Activated naive CD4-positive, alpha-beta T cell treated with Interleukin-2 at 50 U/mL for 16 hours (primary cell): ENCODE results near the gene EXOC6B.

ENCODE experiments used
- DNase-seq: peaks from one replicate; pipeline ENCODE4 v3.0.0-alpha.2; 2020

The EXOC6B gene

GRCh38 chr2:72415781-72416475 lies 409.9 kb downstream of the EXOC6B start:
- no peak for DNase-seq

DNA sequence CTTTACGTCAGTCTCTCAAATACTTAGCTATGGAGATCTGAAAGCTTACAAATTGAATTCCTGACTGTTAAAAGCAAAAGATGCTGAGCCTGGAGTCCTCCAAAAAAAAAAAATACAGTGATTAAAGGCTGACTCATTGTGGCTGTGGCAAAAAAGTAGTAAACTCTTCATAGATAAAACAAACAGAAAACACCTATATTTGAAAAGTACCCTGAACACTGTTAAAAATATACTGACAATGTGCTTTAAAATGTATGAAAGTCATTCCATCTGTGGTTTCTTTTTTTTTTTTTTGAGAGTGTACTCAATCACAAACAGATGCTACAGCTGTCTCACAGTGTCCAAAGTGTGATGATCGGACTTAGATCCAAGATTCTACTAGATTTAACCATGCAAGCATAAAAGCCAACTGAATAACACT lies 410.6 kb downstream of the EXOC6B start:
- no peak for DNase-seq

DNA sequence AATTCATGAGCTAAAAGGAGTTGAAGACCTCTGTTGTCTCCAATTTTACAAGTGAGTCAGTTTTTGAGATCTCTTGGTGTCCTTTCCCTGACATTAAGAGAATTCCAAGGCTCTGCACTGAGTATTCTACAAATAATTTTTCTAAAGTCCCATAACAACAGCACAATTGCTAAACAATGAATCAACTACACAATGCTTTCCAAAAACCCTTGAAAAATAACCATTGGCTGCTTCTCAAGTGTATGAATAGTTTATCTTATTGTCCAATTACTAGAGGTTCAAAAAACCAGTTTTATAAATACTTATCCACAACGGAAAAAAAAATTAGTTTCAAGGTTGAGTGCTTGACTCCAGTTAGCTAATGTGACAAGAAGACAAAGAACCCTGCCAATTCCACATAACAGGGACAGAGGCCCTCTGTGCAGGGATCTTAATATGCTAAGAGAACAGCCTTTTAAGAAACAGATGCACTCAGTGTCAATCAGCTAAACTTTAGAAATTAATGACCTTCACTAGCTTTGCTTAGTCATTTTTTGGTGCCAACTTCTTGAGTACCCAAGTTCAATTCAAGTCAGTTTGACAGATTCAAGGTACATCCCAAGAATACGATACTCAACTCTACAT lies 411.6 kb downstream of the EXOC6B start:
- DNase-seq = no peak

DNA sequence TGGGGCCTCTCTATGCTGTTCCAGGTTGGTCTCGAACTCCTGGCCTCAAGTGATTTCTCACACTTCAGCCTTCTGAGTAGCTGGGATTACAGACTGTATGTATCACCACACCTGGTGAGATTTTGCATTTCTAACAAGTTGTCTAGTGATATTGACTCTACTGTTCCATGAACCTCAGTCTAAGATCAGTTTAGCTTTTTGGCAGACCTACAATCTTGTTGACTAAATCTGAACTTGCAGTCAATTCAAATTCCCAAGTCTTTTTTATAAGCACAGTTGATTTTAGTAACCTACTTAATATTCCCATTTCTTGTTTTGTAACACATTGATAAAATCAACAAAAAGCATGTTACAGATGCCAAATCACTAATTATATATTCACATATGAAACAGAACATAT lies 412.1 kb downstream of the EXOC6B start:
- DNase-seq = no peak

GRCh38 chr2:72412214-72412613 lies 413.6 kb downstream of the EXOC6B start:
- no peak for DNase-seq

- DNase-seq = no peak
These were observed 426.0 kb downstream of the EXOC6B start for GRCh38 chr2:72399879-72400278.

GRCh38 chr2:72395096-72395495 lies 430.7 kb downstream of the EXOC6B start:
- no peak for DNase-seq

DNA sequence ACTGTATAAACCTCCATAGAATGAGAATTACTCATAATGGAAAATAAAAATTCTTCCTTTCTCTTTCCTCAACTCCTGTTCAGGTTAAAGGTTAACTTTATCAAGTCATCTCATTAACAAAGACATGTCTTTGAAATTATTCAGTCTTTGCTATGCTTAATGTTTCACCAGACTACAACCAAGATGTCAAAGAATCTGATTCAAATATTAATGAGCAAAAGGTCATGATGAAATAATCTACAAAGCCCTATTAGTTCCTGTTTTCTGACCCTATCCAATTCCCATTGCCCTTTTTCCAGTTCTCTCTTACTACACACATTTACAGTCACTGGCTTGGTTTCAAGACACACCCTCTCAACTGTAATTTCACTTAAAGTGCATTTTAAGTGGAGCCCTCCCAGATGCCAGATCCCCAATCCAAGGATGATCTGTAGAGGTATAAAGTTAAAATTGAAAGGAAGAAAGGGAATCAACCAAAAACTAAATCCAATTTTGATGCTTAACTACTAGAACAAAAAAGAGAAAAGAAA lies 431.2 kb downstream of the EXOC6B start:
- no peak for DNase-seq

DNA sequence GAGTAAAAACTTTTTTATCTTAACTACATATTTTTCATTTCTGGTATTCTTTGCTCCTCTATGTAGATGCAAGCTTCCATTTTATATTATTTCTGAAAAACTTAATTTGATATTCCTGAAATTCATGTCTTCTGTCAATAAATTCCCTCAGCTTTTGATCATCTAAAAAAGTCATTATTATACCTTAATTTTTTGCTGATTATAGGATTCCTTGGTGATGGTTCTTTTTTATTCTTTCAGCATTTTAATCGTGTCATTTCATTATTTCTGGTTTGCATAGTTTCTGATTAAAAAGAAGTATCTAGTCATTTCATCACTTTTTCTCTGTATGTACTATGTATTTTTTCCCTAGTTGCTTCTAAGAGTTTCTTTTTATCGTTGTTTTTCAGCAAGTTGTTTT lies 436.4 kb downstream of the EXOC6B start:
- no peak for DNase-seq

- no peak for DNase-seq
These were observed 437.6 kb downstream of the EXOC6B start for GRCh38 chr2:72388263-72388662.

DNA sequence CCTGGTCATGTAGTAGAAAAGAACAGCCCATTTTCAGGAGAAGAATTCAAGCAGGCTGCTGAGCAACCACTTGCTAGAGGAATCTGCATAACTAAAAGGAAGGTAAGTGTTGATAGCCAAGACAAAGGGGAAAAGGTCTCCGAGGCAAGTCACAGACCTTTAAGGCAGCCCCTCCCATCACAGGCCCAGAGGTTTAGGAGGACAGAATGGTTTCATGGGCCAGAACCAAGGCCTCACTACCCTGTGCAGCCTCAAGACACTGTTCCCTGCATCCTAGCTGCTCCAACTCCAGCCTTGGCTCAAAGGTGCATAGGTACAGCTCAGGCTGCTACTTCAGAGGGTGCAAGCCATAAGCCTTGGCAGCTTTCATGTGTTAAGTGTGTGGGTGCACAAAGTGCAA lies 439.5 kb downstream of the EXOC6B start:
- no peak for DNase-seq

GRCh38 chr2:72378753-72379348 lies 447.0 kb downstream of the EXOC6B start:
- DNase-seq = no peak

GRCh38 chr2:72367530-72368225 lies 458.2 kb downstream of the EXOC6B start:
- DNase-seq = no peak

- no peak for DNase-seq
These were observed 462.4 kb downstream of the EXOC6B start for GRCh38 chr2:72363406-72363805.

DNA sequence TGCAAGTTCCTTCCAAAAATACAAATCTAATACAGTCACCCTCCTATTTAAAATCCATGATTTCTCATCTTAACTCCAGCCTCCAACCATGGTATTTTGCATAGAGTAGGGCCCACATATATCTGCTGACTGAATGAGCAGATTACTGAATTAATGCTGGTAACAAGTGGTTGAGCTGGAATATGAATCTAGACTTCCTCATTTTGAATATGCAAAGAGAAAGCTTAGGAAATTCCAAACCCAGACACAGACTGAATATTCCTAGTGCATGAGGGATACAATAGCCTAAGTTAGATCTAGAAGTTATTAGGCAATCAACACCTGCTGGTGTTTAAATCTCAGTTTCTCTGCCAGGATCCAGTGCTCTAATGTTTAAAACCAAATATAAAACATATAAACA lies 463.1 kb downstream of the EXOC6B start:
- no peak for DNase-seq

- DNase-seq = no peak
These were observed 464.3 kb downstream of the EXOC6B start for GRCh38 chr2:72361521-72361920.

- DNase-seq = no peak
These were observed 464.8 kb downstream of the EXOC6B start for GRCh38 chr2:72361042-72361441.

DNA sequence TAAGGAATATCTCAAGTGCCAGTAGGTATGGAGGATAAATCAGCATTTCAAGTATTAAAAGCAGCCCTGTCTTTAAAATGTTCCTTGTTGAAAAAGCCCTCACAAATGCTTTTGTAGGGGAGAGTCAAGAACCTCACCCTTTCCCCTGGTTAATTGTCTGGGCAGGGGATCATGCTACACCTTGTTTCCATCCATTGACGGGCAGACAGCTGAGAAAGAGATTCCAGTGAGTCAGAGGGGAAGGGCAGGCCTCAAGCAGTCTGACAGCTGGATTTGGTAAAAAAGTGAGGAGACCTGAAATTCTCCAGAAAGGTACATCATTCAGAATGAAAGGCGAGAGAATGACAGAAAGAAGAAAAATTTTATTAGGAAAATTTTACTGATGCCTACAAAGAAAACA lies 475.0 kb downstream of the EXOC6B start:
- DNase-seq = no peak

- DNase-seq = no peak
These were observed 476.8 kb downstream of the EXOC6B start for GRCh38 chr2:72349016-72349415.

GRCh38 chr2:72347081-72347480 lies 478.8 kb downstream of the EXOC6B start:
- no peak for DNase-seq

- DNase-seq = no peak
These were observed 484.2 kb downstream of the EXOC6B start for GRCh38 chr2:72341639-72342038.

DNA sequence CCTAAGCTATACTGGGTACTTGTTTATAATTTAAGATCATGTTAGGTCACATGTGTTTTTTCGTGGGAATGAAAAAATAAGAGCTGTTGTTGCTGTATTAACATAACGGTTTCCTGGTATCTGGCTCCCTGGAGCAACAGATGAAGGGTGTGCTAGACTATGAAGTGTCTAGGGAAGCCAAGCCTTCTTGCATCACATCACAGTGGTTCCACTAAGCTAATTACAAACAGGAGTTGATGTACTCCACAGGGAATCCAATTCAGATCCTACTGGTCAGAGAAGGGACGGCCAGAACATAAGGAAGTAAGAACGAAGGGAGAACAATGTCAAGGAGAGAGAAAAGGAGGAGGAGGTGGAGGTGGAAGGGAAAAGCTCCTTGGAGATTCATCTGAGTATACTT lies 485.2 kb downstream of the EXOC6B start:
- no peak for DNase-seq

DNA sequence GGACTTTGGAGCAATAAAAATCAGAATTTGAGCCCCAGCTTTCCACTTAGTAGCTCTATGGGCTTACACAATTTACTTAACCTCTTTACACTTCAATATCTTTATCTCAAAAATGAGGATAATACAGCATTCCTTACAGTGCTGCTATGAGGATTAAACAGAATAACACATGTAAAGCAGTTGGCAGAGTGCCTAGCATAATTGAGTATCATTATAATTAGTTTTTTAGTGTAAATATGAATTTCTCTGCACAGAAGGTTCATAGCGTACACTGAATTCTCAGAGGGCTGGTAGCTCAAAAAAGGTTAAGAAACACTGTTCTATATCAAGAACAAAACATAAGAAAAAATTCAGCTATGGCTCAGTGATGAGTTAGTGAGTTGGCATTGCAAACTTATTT lies 487.8 kb downstream of the EXOC6B start:
- DNase-seq = no peak

DNA sequence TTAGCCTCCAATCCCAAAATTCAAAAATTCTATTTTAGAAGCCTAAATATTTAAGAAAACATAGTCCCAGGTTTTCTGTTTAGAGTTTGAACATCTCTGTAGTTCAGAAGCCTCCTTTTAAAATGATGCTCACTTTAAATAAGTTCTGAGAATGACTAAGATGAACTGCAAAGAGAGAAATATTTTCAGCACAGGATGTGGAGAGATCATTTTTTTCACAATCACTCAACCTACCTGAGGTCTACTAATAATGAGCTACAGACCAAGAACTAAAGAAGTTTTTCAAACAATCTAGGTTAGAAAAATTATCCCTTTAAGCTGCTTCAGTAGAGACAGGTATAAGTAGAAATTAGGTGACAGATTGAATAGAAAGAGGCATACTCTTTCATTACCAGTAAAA lies 493.1 kb downstream of the EXOC6B start:
- DNase-seq = no peak
